Suppressor macrophage treated with lipopolysaccharide for 1 hour (primary cell): ENCODE results near the gene YLPM1.
A peak's percentile ranks its signal among the peaks of the same experiment; 100 is the strongest.

Experiments
- DNase-seq, 3 donors: peaks; one replicate each; pipeline ENCODE4 v3.0.0-alpha.2; 2020 to 2022

Gene YLPM1

GRCh38 chr14:74846168-74846567 lies 83.1 kb downstream of the YLPM1 start:
- no peak for DNase-seq

DNA sequence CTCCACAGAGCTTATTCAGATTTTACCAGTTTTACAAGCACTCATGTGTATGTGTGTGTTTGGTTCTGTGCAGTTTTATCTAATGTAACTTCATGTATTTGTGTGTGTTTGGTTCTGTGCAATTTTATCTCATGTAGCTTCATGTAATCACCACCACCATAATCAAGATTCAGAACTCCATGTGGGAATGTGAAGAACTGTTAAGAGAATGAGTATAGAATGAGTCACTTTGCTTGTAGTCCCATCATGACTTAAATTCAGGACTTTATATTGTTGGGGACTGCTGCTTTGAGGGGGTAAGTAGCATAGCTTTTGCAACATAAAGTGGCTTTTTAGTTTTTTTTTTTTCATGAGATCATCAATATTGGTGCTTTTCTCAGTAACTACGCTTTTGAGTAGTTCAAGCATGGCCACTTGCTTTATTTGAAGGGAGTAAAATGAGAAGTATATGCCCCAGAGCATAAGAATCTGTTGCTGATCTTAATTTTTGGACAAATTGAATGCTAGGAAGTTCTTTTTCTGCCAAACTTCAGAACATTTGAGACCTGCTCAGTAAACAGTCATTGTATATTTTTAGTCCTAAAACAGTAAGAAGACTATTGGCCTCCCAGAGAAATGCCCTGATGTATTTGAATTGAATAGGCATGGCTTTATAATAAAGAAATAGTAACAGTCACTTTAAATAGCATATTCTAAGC lies 84.0 kb downstream of the YLPM1 start:
- no peak for DNase-seq

GRCh38 chr14:74848768-74849167 lies 85.7 kb downstream of the YLPM1 start:
- peak; percentile 17 to 33 (median 24) for DNase-seq

DNA sequence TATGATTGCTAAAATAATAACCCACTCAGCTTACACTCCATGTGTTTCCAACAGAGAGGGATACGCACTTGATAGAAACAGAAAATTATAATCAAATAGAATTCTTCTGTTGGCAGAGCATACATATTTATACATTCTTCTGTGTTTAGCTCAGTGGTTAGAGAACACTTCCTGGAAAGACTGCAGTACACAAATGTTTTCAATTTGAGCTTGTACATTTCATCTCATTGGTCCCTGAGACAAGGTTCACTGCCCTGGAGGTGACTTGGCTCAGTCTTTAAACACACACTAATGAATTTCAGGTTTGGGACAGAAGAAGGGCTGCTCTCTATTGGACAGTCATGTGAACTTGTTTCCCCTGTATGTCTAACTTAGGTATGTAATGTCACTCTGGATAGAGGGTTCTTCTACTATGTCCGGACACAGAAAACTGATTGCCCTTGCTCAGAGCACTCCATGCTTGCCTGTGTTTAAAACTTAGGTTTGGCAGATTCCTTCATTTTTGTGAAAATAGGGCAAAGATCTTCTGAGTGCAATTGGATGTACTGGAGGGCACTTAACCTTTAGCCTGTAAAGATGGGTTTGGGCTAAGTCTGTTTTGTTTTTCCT lies 89.9 kb downstream of the YLPM1 start:
- no peak for DNase-seq

DNA sequence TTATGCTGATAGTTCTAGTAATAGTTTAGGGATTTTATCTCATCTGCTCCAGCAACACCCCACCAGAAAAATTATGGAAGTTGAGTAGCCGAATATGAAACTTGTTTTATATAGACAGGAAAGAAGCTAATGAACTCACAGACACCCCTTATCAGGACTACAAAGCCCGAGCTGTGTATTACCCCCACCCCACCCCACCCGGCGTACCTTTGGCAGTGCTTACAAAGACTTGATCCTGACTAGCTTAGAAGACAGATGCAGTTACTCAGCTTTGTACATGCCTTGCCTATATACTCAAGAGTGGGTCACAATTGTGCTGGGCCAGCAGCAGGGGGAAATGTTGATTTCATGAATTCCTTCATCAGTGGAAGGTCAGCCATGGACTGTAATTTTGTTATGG lies 90.5 kb downstream of the YLPM1 start:
- no peak for DNase-seq

GRCh38 chr14:74855021-74855420 lies 91.9 kb downstream of the YLPM1 start:
- DNase-seq, result no peak

DNA sequence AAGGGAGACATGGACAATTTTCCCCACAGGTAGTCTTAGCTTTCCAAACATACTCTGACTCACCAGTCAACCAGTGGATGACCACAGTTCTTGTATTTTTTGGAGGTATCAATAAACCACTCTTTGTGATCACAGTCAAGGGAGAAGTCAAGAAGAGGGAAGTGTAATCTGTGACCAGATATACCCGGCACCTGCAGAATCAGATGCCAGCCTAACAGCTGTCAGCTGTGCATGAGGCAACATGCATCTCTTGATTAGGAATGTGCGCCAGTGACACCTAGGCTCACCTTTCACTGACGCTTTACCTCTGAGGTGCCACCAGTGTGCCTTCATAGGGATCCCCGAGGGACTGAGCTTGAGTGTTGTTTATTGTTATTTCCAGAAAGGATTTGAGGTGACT lies 92.8 kb downstream of the YLPM1 start:
- no peak for DNase-seq

DNA sequence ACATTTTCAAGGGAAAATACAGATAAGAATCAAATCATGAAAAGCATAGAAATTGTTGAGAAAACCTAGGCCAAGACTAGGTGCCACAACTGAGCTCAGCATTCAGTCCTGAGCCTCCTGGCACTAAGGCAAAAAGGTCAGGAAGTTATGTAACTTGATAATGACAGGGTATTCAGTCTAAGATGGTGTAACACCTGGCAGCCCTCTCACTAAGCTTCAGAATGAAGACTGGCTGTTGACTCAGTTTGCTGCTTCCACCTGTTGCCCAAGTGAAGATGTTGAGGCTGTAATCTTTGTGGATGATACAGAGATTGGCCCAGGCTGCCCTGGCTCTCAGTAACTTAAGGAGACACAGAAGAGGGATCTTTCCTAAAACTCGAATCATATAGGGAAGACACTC lies 93.2 kb downstream of the YLPM1 start:
- no peak for DNase-seq

DNA sequence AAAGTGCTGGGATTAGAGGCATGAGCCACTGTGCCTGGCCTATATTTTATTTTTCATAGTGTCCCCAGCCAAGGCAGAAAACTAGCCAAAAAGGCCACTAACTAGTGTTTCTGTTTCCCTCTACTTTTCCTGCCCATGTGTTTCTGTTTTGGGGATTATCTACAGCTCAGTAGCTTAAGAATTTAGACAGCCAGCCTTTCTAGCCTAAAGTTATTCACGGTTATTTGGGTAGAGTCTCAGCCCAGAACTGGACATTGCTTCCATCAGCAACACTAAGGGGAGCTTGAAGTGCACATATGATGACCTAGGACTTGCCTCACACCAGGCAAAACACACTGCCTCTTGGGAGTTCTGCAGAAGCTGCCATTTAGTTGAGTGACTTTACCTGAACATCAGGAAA lies 94.9 kb downstream of the YLPM1 start:
- no peak for DNase-seq

- DNase-seq, result no peak
Measured at GRCh38 chr14:74859757-74860552, 96.8 kb downstream of the YLPM1 start.

GRCh38 chr14:74860899-74861733 lies 98.0 kb downstream of the YLPM1 start:
- peak; percentile 91 to 96 (median 94) for DNase-seq

GRCh38 chr14:74861734-74862090 lies 98.6 kb downstream of the YLPM1 start:
- no peak for DNase-seq

DNA sequence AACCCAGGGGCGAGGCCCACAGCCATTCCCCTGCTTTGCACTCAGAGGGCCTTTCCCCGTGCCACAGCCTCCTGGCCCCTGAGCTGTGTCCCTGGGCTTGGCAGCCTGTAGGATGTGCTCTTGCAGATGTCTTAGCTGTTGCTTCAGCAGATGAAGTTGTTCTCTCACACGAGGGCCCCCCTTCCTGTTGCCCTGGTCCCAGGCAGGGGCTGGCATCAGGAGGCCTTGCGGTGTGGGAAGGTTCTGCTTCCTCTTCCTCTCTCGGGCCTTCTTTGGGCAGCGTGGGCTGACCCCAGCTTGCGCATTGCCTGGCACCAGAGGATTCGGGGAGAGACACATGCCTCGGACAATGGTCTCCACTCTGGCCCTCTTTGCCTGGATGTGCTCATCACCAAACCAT lies 100.2 kb downstream of the YLPM1 start:
- DNase-seq, result peak; percentile 77 to 88 (median 80)

DNA sequence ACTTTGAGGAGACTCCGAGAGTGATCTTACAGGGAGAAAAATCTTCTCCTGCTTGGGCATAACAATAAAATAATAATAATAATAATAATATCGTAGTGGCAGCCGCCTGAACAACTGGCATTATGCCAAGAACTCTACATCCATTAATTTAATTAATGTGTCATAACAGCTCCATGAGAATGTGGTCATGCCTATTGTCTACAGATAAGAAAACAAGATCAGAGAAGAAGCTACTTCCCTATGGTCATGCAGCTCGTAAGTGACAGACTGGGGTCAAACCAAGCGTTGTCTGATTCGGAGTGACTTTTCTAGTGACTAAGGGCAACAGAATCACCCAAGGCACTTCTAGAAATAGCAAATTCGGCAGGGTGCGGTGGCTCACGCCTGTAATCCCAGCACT lies 101.1 kb downstream of the YLPM1 start:
- DNase-seq, result peak in 2 of 3 donors; percentile 18 to 26

DNA sequence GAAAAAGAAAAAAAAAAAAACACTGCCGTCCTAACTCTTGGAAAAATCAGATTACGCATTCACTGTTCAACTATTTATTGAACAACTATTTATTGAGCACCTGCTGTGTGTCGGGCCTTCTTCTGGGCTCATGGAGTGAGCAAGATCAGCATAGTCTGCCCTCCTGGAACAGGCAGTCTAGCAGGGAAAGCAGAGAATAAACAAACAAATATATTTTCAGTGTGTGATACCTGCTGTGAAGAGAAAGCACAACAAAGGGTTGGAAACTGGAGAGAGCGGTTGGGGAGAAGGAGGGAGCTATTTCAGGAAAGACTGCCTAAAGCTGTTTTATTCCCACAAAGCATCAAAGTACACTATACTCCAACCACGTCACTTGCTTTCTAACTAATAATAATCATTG lies 102.0 kb downstream of the YLPM1 start:
- DNase-seq, result no peak

DNA sequence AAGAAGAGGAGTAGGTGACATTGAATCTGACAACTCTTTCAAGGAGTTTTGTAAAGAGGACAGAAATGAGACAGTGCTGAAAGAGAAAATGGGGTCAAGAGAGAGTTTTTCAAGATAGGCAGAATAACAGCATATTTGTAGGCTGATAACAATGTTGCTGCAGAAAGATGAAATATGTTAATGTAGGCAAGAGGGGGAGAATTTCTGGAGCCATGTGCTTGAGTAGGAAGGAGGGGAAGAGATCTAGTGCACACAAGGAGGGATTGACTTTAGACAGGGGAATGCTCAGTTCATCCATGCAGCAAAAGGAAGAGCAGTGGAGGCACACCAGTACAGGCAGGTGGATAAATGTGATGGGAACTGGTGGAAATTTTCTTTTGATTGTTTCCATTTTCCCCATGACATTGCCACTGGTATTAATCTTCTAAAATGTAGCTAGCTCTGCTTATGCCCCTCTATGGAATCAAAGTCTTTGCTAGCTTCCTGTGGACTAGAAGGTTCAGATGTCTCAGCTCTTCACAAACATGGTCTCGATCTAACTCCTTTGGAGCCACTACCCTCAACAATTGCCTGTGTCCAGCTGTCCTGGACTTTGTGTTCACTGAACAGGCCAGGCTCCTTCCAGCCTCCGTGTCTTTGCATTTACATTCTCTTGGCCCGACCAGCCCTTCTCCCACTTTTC lies 103.7 kb downstream of the YLPM1 start:
- no peak for DNase-seq

GRCh38 chr14:74867673-74868072 lies 104.6 kb downstream of the YLPM1 start:
- peak; percentile 57 to 66 (median 62) for DNase-seq

- DNase-seq, result no peak
Measured at GRCh38 chr14:74868739-74869138, 105.6 kb downstream of the YLPM1 start.

DNA sequence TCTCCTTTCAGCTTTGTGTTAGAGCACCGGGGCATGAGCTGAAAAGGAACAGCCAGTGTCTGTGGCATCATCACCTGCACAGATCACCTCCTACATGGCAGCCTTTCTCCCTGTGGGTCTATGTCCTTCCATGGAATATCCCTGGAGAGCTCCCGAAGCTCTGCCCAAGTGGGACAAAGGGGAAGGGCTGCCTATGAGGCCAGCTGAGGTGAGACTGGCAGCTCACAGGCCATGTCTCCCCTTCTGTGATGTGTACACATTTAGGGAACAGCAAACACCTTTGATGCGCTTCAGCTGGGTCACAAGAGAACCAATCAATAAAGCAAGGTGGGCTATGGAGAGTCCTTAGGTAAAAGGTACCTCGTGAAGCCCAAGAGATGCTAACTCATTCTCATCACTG lies 108.7 kb downstream of the YLPM1 start:
- no peak for DNase-seq

GRCh38 chr14:74875204-74875603 lies 112.1 kb downstream of the YLPM1 start:
- DNase-seq, result no peak

GRCh38 chr14:74875941-74876913 lies 113.1 kb downstream of the YLPM1 start, which contains the start of gene PROX2:
TSS of gene PROX2 (minus strand) at chr14:74876145. CDS start at chr14:74863834, 12,311 bp downstream.
- peak; percentile 70 to 77 (median 75) for DNase-seq
